ENCODE results near the gene KMT2D.
A peak's percentile ranks its signal among the peaks of the same experiment; 100 is the strongest.

Gene KMT2D

DNA sequence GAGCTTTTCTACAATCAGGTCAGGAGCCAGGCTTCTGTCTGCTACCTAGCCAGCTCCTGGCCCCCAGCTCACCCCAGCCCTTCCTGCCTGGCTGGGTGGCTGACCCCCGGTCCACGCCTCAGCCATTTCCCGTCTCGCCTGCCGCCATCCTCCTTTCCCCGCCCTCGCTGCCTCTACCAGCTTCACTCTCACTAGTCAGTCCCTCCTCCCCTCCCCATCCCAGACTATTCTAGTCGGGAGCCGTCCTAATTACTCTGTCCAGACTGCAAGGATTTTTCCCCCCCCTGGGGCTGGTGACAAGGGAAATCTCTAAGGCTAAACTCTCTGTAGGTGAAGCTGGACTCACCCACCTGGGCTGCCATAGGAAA, 33.2 kb upstream of the KMT2D start:
- H3K4me3 ChIP-seq (ENCODE audit: control insufficient read depth, low read depth, low read length) = no peak overlapping the region
- DNase-seq (ENCODE audit: low read depth) = no peak
- TF ChIP-seq, protein P1, sequence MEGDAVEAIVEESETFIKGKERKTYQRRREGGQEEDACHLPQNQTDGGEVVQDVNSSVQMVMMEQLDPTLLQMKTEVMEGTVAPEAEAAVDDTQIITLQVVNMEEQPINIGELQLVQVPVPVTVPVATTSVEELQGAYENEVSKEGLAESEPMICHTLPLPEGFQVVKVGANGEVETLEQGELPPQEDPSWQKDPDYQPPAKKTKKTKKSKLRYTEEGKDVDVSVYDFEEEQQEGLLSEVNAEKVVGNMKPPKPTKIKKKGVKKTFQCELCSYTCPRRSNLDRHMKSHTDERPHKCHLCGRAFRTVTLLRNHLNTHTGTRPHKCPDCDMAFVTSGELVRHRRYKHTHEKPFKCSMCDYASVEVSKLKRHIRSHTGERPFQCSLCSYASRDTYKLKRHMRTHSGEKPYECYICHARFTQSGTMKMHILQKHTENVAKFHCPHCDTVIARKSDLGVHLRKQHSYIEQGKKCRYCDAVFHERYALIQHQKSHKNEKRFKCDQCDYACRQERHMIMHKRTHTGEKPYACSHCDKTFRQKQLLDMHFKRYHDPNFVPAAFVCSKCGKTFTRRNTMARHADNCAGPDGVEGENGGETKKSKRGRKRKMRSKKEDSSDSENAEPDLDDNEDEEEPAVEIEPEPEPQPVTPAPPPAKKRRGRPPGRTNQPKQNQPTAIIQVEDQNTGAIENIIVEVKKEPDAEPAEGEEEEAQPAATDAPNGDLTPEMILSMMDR (conservative IDR thresholded peaks at IDR 0.05; ENCODE audit: control insufficient read depth, insufficient read depth, low read depth, low read length) = no peak

DNA sequence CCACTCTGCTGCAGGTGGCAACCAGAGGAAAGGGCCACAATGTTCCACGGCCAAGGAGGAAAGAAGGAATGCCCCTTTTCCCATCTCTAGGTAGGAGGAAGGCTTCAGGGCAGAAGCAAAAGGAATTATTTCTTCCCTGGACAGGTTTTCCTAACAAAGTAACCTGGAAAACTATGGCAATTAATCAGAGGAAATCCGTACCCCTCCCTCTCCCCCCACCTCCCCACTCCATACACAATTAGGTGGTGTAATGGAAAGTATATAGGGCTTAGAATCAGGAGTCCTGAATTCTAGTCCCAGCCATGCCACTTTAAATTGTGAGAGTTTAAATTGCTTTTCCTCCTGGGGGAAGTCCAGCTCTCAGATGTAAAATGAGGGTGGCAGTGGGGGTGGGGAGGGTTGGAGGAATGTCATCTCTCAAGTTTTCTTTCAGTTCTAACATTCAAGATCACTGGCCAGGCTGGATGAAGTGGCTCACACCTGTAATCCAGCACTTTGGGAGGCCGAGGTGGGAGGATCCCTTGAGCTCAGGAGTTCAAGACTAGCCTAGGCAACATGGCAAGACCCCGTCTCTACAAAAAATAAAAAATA, 32.3 kb upstream of the KMT2D start:
- no peak for DNase-seq (ENCODE audit: low read depth)
- TF ChIP-seq, protein P1 (conservative IDR thresholded peaks at IDR 0.05; ENCODE audit: control insufficient read depth, insufficient read depth, low read depth, low read length) = no peak
- H3K4me3 ChIP-seq (ENCODE audit: control insufficient read depth, low read depth, low read length) = no peak overlapping the region

DNA sequence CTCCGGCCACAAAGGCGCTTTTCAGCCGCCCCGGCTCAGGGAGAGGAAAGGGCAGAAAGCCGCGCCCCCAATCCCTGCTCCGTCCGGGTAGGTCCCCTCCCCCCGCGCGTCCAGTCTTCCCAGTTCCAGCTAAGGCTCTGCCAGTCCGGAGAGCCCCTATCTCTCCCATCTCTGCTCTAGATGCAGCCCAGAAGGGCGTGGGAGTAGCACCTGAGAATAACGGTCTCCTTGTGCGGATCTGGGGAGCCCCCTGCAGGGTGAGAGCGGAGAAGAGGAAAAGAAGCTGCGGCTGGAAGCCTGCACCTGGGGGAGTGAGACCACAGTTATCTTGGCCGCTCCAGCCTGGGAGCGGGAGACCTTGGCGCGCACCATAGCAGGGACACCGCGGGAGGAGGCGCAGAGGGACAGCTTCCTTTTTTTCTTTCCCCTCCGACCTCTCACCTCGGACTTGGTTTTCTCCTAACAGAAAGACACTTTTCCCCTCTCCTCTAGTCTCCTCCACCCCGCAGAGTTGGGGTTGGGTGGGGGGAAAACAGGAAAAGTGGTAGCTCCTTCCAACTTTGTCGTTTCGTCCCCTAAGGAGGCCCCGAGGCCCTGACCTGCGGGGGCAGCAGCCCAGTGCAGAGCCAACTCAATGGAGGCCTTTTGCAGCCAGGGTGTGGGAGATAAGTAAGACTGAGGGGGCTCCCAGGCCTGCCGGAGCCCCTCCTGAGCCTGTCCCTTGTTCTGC, 31.7 kb upstream of the KMT2D start:
- DNase-seq (ENCODE audit: low read depth) = peak; percentile 41
- TF ChIP-seq, protein P1 (conservative IDR thresholded peaks at IDR 0.05; ENCODE audit: control insufficient read depth, insufficient read depth, low read depth, low read length) = peak; percentile 41
- H3K4me3 ChIP-seq (ENCODE audit: control insufficient read depth, low read depth, low read length) = peak overlapping the region; percentile 28

DNA sequence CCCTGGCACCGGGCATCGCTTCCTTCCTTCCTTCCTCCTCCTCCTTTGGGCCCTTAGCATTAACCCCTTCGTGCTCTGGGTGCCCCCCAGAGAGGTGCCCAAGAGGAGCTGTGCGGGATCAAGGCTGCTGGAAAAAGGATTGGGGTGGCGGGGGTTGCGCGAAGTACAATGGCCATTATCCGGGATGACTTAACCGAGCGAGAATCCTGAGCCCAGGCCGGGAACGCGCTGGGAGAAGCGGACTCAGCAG, 31.2 kb upstream of the KMT2D start:
- peak overlapping the region; percentile 28 for H3K4me3 ChIP-seq (ENCODE audit: control insufficient read depth, low read depth, low read length)

DNA sequence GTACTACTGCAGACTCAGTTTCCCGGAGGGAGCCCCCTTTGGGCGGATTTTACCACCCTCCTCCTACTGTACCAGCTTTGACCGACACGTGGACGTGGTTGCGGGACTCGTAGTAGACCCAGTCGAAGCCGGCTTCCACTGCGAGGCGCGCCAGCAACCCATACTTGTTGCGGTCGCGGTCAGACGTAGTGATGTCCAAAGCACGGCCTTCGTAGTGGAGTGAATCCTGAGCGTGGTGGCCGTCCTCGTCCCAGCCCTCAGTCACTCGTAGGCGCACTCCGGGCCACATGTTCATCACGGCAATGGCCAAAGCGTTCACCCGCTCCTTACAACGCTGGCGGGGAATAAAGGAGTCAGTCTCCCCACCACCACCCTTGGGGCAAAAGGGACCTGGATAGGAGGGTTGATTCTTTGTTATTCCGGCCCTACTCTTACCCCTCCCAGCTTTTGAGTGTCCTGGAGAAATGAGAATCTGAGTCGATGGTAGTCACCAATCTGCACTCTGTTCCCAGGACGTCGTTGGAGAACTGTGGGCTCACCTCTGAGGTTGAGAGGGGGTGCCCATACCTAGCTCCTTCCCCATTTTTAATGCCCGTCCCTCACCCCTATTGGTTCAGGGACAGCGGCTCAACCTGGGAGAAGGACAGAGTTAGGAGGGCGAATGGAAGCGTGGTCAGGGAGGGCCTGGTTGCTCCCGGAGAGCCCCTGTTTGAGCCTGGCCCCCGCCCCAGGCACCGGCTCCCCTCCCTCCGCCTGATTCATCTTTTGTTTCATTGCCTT, 30.7 kb upstream of the KMT2D start:
- no peak for DNase-seq (ENCODE audit: low read depth)
- no peak overlapping the region for H3K4me3 ChIP-seq (ENCODE audit: control insufficient read depth, low read depth, low read length)
- TF ChIP-seq, protein P1 (conservative IDR thresholded peaks at IDR 0.05; ENCODE audit: control insufficient read depth, insufficient read depth, low read depth, low read length) = no peak

More for the DNA sequence above, 31.2 kb upstream of the KMT2D start:
- DNase-seq (ENCODE audit: low read depth) = no peak
- TF ChIP-seq, protein P1 (conservative IDR thresholded peaks at IDR 0.05; ENCODE audit: control insufficient read depth, insufficient read depth, low read depth, low read length) = no peak

DNA sequence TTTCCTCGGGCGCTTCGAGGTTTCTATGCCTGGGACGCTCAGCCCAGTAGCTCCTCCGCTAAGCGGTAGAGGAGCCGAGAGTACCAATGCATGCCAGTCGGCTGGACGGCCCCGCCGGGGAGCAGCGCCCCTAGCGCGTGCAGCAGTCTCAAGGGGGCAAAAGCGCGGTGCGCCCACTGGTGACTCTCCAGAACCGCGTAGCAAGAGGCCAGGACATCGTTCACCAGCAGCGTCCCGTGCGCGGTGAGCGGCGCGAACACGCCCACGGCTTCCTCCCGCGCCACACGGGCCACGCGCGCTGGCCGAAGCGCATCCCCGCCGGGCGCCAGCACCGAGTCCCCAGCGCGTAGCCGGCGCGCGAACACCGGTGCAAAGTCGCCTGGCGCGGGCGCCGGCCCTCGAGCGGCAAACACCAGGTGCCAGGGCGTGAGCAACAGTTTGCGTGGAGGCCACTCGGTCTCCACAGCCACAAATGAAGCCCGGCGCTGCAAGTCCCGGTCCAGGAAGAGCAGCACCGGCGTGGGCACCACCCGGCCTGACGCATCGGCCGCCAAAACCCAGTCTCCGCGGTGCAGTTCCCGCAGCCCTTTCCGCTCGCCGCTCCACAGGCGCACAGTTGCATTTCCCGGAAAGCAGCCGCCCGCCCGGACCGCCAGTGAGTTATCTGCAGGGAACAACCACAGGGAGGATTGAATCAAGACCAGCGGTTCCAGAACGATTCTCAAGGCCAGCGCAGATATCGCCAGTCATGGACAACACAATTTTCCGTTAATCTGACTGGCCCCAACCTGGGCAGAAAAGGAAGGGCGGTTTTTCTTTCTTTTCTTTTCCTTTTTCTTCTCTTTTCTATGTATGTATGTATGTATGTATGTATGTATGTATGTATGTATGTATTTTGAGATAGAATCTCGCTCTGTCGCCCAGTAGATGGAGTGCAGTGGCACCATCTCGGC, 29.5 kb upstream of the KMT2D start:
- no peak overlapping the region for H3K4me3 ChIP-seq (ENCODE audit: control insufficient read depth, low read depth, low read length)
- TF ChIP-seq, protein P1 (conservative IDR thresholded peaks at IDR 0.05; ENCODE audit: control insufficient read depth, insufficient read depth, low read depth, low read length) = no peak
- peak; percentile 43 for DNase-seq (ENCODE audit: low read depth)

Measured in fibroblast of mammary gland (primary cell).